HFF-Myc (cell line): ENCODE measurements around the gene NFATC2.

Experiments used
- DNase-seq: peaks from one replicate; pipeline ENCODE4 v3.0.0-alpha.2; 2011; ENCODE audit warnings: low read depth; ENCODE audit errors: extremely low read depth
- H3K4me3 ChIP-seq: replicated peaks from 2 replicates; pipeline ENCODE4 v1.5.1; 2011; ENCODE audit warnings: low read depth, mild to moderate bottlenecking, control low read depth, low read length
- TF ChIP-seq, protein P1 (sequence below): IDR thresholded peaks from 2 replicates; pipeline ENCODE4 v1.5.1; 2012; ENCODE audit warnings: mild to moderate bottlenecking, low read depth, low read length, control low read depth; ENCODE audit errors: missing control alignments

The NFATC2 gene

DNA sequence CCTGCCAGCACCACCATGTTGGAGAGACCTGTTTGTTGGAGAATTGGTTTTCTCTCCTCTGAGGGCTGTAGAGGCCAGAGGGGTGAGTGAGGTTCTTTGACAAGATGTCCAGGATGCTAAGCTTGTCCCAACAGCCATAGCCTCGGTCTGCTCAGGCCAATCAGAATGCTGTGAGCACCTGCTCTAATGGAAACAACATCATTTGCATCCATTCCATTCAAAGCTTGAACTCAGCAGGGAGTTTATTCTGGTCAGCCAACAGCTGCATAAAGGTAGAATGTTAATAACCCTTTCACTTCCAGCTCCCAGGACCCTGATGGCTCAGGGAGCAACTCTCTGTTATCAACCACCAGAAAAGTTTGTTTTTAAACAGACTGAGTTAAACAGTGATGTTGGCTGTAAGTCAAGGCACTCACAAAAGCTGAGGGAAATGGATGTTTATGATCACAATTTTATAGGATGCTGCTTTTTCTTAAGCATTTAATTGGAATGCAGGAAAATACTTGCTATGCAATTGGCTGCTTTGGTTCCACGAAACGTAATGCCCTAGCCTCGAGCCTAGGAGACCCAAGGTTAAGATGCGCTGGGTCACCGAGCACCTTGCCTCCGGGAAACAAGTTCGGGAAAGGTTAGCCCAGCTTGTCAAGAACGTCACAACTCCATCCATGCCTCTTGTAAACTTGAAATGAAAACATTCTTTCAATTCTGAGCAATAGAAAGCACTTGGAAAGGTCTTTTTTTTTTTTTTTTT lies 155.2 kb downstream of the NFATC2 start:
- TF ChIP-seq, protein P1, sequence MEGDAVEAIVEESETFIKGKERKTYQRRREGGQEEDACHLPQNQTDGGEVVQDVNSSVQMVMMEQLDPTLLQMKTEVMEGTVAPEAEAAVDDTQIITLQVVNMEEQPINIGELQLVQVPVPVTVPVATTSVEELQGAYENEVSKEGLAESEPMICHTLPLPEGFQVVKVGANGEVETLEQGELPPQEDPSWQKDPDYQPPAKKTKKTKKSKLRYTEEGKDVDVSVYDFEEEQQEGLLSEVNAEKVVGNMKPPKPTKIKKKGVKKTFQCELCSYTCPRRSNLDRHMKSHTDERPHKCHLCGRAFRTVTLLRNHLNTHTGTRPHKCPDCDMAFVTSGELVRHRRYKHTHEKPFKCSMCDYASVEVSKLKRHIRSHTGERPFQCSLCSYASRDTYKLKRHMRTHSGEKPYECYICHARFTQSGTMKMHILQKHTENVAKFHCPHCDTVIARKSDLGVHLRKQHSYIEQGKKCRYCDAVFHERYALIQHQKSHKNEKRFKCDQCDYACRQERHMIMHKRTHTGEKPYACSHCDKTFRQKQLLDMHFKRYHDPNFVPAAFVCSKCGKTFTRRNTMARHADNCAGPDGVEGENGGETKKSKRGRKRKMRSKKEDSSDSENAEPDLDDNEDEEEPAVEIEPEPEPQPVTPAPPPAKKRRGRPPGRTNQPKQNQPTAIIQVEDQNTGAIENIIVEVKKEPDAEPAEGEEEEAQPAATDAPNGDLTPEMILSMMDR = no peak
- H3K4me3 ChIP-seq = no peak overlapping the region

DNA sequence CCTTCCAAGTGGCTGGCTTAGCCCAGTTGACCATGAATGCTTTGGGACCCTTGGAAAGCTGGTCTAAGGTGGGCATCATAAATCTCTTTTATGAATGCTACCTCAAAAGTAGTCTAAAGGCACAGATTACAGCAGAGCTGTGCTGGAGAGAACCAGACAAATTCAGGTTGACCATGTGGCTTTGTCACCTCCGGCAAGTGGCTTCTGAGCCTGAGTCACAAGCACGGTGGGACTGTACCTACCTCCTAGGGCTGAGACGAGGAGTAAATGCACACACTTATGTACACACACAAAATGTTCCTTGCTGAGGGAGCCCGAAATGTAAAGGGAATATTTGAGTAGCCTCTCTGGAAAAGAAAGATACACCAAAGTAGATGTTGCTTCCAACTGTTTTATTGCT lies 155.9 kb downstream of the NFATC2 start:
- TF ChIP-seq, protein P1 = no peak
- H3K4me3 ChIP-seq = no peak overlapping the region

More for the DNA sequence above, 155.2 kb downstream of the NFATC2 start:
- no peak for DNase-seq

DNA sequence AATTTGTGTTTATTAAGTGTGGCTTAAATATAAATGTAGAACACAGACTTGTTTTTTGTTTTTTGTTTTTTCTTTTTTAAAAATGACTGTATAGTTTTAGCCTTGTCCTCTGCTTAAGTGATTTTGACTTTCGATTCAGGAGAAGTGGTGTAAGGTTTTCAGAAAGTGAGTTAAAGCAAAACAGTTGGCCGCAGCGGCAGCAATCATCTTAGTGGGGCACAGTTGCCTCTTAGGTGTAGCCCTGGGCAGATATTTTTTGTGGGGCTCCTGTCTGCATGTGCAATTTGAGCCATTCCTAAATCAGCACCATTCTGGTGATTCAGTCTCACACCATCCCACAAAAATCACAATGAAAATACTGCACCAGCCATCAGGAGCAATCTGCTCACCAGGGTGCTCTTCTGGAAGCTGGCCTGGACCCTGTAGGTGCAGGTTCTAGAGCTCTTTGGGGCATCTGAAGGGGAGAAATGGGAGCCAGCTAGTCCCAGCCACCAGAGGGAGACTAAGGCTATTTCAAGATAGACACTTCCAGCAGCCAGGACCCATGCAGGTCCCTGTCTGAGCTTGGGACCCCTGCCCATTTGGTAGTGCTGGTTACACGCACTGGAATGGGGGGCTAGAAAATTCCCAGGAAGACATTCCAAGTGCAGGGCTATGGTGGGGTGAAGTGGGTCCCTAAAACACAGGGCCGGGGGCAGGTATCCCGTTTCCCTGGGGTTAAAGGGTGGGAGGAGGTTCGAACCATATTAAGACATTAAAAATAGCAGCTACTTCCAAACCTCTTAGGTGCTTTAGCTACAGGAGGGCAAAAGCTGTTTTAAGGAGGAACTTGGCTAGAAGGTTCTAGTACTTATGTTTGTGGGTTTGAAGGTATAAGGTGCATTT lies 156.6 kb downstream of the NFATC2 start:
- H3K4me3 ChIP-seq = no peak overlapping the region
- no peak for DNase-seq
- TF ChIP-seq, protein P1 = peak; percentile 68

More for the DNA sequence above, 155.9 kb downstream of the NFATC2 start:
- no peak for DNase-seq

DNA sequence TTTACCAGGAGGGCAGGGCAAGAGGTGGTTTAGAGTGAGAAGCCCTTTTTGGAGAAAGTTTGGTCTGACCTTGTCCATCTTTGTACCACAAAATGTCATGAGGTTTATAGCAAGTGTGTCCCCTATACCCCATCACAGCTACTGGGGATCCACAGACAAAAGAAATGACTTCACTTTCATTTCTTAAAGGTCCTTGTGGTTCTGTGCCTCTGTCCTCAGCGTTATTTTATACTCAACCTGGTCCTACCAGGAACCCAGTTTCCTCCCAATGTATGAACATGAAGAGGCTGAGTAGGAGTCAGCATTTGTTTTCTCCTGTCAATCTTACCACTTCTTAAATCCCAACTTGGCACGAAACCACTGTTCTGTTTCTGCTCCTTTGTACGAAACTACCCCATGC lies 157.6 kb downstream of the NFATC2 start:
- DNase-seq = no peak
- no peak overlapping the region for H3K4me3 ChIP-seq
- TF ChIP-seq, protein P1 = no peak

DNA sequence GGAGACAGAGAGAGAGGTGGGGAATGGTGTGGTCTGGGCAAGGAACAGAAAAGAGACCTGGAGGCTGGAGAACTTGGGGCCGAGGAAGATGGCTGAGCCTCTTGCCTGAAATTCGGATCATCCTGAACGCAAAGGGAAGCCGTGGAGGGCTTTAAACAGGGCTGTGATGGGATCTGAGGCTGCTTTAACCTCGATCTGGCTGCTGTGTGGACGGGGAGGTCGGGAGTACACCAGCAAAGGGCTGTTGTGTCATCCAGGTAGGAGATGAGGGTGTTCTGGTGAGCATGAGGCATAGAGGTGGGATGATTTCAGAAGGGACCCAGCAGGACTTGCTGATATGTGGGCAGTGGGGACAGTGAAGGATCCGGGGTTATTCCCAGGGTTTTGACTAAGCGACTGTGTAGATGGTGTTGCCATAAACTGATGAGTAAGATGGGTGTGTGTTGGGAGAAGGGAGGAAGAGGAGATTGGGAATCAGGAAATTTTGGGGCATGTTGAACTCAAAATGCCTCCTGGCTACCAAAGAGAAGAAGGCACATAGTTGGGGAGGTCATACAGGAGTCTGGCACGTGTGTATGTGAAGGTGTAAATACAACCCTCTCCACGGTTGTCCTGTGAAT lies 158.5 kb downstream of the NFATC2 start:
- DNase-seq = no peak
- TF ChIP-seq, protein P1 = no peak
- no peak overlapping the region for H3K4me3 ChIP-seq

DNA sequence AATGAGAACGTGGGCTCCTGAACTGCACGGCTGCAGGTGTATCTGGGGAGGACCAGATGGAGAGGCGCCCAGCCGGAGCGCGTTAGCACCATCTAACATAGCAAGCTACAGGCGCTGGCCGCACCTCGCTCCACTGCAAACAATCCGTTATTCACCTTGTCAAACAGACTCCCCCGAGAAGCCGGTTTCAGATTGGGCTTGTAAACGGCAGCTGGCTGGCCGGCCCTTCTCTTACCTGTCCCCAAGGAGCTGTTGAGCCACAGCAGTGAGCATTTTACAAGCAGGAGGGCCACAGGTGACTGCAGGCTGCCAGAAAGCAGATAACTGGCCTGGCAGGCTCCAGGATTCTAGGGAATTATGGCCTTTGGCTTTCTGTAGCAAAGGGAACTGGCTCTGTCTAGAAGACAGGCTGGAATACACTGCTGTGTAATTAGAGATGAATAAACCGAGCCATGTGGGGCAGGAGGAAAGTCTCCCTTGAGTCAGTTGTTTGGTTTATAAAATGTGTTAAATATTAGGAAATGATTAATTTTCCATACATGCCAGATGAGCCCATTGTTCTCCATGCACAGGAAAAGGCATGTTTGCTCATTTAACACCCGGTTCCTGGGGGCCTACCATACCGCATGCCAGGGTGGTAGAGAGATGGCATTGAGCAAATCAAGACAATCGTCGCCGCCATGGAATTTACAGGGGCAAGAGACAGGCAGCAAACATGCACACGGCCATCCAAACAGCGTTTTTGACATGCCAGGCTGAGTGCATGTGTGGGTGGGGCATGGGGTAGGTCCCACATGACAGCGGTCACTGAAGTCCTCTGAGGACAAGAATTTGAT lies 159.3 kb downstream of the NFATC2 start:
- no peak overlapping the region for H3K4me3 ChIP-seq
- DNase-seq = no peak
- TF ChIP-seq, protein P1 = no peak
